ENCODE results near the gene NALF2.

Gene NALF2

GRCh38 chrX:69530306-69530705 is 26.2 kb downstream of the NALF2 start:
- no peak for DNase-seq (ENCODE audit: low spot score)

GRCh38 chrX:69531031-69531755 is 27.1 kb downstream of the NALF2 start:
- DNase-seq (ENCODE audit: low spot score), result no peak

- DNase-seq (ENCODE audit: low spot score), result no peak
Observed at GRCh38 chrX:69535661-69536060, 31.5 kb downstream of the NALF2 start.

GRCh38 chrX:69538321-69538876 is 34.3 kb downstream of the NALF2 start:
- DNase-seq (ENCODE audit: low spot score), result peak; percentile 71

- DNase-seq (ENCODE audit: low spot score), result no peak
Observed at GRCh38 chrX:69539437-69539836, 35.3 kb downstream of the NALF2 start.

- no peak for DNase-seq (ENCODE audit: low spot score)
Observed at GRCh38 chrX:69541956-69542355, 37.8 kb downstream of the NALF2 start.

- no peak for DNase-seq (ENCODE audit: low spot score)
Observed at GRCh38 chrX:69543572-69543971, 39.4 kb downstream of the NALF2 start.

- no peak for DNase-seq (ENCODE audit: low spot score)
Observed at GRCh38 chrX:69546417-69546816, 42.3 kb downstream of the NALF2 start.

GRCh38 chrX:69546978-69547377 is 42.9 kb downstream of the NALF2 start:
- DNase-seq (ENCODE audit: low spot score), result no peak

- DNase-seq (ENCODE audit: low spot score), result no peak
Observed at GRCh38 chrX:69551421-69552009, 47.4 kb downstream of the NALF2 start.

- no peak for DNase-seq (ENCODE audit: low spot score)
Observed at GRCh38 chrX:69552512-69552911, 48.4 kb downstream of the NALF2 start.

Data from Ammon's horn (tissue), 1 donor.